ENCODE results near the gene NDUFA6.
"Not testable (repeated sequence)": the region's sequence is repeated elsewhere in the genome, so short reads cannot be mapped to it uniquely, and the experiment has no call there.

The NDUFA6 gene

DNA sequence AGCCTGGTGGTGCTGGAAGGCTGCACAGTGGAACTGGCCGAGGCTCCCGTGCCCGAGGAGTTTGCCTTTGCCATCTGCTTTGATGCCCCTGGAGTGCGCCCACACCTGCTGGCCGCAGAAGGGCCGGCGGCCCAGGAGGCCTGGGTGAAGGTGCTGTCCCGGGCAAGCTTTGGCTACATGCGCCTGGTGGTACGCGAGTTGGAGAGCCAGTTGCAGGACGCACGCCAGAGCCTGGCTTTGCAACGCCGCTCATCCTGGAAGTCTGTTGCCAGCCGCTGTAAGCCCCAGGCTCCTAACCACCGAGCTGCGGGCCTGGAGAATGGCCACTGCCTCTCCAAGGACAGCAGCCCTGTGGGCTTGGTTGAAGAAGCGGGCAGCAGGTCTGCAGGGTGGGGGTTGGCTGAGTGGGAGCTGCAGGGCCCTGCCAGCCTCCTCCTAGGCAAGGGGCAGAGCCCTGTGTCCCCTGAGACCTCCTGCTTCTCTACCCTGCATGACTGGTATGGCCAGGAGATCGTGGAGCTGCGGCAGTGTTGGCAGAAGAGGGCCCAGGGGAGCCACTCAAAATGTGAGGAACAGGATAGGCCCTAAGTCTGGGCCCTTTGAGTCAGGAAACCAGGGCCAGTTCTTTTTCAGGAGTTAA is 13.0 kb downstream of the NDUFA6 start:
- Histone ChIP-seq H3K9ac (ENCODE audit: low read depth, low read length) (no peak overlapping the region), H3K27me3 (ENCODE audit: insufficient read depth, low read length) (peaks cover 14% of the 10 kb centered on the region), H3K36me3 (ENCODE audit: insufficient read depth, low read length) (peaks cover 12% of the 10 kb centered on the region), H3K9me3 (ENCODE audit: insufficient read depth, low read depth, low read length) (no peaks in the 10 kb centered on the region), H3K4me1 (ENCODE audit: insufficient read depth, low read length) (peaks cover 20% of the 10 kb centered on the region), H3K4me3 (ENCODE audit: low read length) (no peak overlapping the region), H3K27ac (ENCODE audit: low read depth, low read length) (no peak overlapping the region)
- 93% methylated on average over 21 of the region's 21 CpGs for WGBS

DNA sequence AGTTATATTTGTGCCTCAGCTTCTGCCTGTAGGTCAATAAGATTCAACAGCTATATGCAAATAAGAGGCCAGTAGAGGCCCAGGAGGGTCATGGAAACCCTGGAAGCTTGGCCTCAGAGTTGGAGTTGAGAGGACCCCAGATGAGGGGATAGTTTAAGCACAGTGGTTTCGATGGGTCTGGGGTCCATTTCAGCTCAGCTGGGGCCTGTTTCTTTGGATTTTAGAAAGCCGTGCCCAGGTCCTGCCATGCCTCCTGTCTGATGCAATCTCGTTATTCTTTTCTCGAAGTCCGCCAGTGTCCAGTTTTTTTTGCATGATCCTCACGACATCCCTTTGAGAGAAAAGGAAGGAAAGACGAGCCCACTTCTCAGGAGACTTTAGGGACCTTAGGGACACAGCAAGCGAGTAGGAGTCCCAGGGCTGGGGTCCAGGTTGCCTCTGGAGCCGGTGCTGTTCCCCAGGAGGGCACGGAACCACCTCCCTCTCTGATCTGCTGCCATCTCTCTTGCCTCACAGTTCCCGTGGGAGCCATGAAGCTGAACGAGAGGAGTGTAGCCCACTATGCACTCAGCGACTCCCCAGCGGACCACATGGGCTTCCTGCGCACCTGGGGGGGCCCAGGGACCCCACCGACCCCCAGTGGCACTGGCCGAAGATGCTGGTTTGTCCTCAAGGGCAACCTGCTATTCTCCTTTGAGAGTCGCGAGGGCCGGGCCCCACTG is 13.6 kb downstream of the NDUFA6 start:
- no peaks in the 10 kb centered on the region for H3K9me3 ChIP-seq (ENCODE audit: insufficient read depth, low read depth, low read length)
- H3K36me3 ChIP-seq (ENCODE audit: insufficient read depth, low read length) = peaks cover 8% of the 10 kb centered on the region
- no peak overlapping the region for H3K4me3 ChIP-seq (ENCODE audit: low read length)
- WGBS = 94% methylated on average over 20 of the region's 20 CpGs
- peaks cover 14% of the 10 kb centered on the region for H3K27me3 ChIP-seq (ENCODE audit: insufficient read depth, low read length)
- peaks cover 20% of the 10 kb centered on the region for H3K4me1 ChIP-seq (ENCODE audit: insufficient read depth, low read length)
- H3K9ac ChIP-seq (ENCODE audit: low read depth, low read length) = no peak overlapping the region
- no peak overlapping the region for H3K27ac ChIP-seq (ENCODE audit: low read depth, low read length)

DNA sequence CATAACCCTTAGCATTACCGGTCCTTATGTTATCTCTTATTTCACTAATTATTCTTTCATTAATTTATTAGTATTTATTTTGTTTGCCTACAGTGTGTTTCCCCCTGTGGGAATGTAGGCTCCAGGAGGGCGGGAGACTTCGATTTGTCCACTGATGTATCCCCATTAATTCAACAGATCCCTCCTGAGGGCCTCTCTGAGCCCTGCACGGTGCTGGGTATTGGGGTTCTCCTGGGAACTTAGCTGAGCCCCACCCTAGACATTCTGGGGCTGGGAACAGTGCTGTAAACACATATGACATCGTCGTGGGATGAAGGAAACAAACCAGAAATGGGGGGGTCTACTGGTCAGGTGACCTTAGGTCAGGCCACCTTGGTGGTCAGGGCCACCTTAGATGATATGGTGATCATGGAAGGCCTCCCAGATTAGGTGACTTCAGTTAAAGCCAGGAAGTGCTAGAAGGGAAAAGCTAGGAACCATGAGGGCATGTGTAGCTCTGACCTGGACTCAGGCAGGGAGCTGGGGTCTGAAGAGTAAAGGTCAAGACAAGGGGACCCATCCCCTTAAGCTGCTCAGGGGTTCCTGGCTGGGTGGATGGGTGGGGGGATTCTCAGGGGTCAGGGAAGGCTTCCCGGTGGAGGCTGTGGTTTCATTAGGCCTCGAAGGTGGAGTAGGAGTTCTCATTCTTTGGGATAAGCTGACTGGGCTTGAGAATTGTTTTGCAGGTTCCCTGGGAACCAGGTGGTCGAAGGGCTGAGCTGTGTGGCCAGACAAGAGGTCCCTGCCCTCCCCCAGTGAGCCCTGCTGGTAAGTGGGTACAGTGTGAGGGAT is 15.5 kb downstream of the NDUFA6 start:
- H3K4me1 ChIP-seq (ENCODE audit: insufficient read depth, low read length) = peaks cover 15% of the 10 kb centered on the region
- no peak overlapping the region for H3K27ac ChIP-seq (ENCODE audit: low read depth, low read length)
- H3K36me3 ChIP-seq (ENCODE audit: insufficient read depth, low read length) = peaks cover 4% of the 10 kb centered on the region; the same call in 1 of the 2 replicates
- H3K9ac ChIP-seq (ENCODE audit: low read depth, low read length) = peak overlapping the region; percentile 91
- H3K9me3 ChIP-seq (ENCODE audit: insufficient read depth, low read depth, low read length) = no peaks in the 10 kb centered on the region
- peaks cover 17% of the 10 kb centered on the region for H3K27me3 ChIP-seq (ENCODE audit: insufficient read depth, low read length)
- 96% methylated on average over 8 of the region's 9 CpGs for WGBS
- H3K4me3 ChIP-seq (ENCODE audit: low read length) = peak overlapping the region; percentile 59

DNA sequence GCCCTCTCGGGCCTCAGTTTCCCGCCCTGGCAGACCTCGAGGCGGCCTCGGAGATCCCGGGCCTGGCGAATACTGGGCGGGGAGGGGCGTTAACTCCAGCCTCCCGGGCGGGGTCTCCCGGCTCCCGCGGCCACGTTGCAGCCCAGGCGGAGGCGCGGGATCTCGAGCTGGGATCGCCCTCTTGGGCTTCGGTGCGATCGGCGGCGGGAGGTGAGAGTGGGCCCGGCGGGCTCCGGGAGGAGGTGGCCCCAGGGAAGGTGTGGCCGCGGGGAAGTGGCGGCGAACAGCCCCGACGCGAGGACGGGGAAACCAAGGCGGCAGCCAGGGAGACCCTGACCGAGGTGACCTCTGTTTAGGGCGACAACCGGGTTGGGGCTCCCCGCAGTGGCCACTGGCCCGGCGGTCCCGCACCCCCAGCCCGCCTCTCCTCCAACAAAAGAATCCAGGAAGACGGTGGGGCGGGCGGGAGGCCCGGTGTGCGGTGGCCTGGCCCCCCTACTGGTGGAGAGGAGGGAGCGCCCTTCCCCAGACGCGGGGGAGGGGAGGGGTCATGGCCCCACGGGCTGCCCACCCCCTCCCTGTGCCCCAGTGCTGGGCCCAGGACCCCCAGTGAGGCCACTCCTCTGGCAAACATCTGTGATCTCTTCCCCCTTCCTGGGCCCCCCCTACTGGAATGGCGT is 16.3 kb downstream of the NDUFA6 start, which contains the start of gene PHETA2:
Gene PHETA2 (plus strand): TSS at position 117 of the 680 bp plus-strand sequence. CDS start 3,046 bp downstream, outside the sequence.
- Histone ChIP-seq H3K27ac (ENCODE audit: low read depth, low read length) (no peak within 1 kb of the TSS), H3K4me3 (ENCODE audit: low read length) (peak within 1 kb of the TSS; percentile 59), H3K4me1 (ENCODE audit: insufficient read depth, low read length) (peaks cover 20% of the 10 kb centered on the region), H3K27me3 (ENCODE audit: insufficient read depth, low read length) (peaks cover 17% of the 10 kb centered on the region), H3K9ac (ENCODE audit: low read depth, low read length) (peak within 1 kb of the TSS; percentile 91), H3K36me3 (ENCODE audit: insufficient read depth, low read length) (peaks cover 4% of the 10 kb centered on the region; the same call in 1 of the 2 replicates), H3K9me3 (ENCODE audit: insufficient read depth, low read depth, low read length) (no peaks in the 10 kb centered on the region)
- WGBS = 5% methylated on average over 55 of the region's 55 CpGs

DNA sequence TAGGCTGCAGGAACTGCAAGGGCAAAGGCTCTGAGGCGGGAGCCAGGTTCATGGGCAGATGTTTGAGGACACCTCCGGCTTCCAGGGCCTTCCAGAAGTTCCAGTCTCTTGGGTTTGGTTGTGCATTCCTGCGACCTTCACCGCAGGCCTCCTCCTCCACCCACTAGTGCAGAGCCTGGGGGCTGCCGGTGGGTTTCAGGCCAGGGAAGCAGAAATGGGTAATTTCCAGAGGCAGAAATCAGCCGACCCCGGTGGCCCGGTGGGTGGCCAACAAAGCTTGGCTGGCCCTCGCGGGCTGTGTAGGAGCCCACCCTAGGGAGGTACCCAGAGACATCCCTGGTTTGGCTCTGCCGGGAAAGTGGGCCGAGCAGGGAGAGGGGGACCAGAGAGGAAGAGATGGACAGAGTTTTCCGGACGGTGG is 16.9 kb downstream of the NDUFA6 start:
- H3K27me3 ChIP-seq (ENCODE audit: insufficient read depth, low read length) = peaks cover 17% of the 10 kb centered on the region
- peak overlapping the region; percentile 91 for H3K9ac ChIP-seq (ENCODE audit: low read depth, low read length)
- H3K4me3 ChIP-seq (ENCODE audit: low read length) = peak overlapping the region; percentile 59
- peaks cover 20% of the 10 kb centered on the region for H3K4me1 ChIP-seq (ENCODE audit: insufficient read depth, low read length)
- no peak overlapping the region for H3K27ac ChIP-seq (ENCODE audit: low read depth, low read length)
- no peaks in the 10 kb centered on the region for H3K9me3 ChIP-seq (ENCODE audit: insufficient read depth, low read depth, low read length)
- peaks cover 4% of the 10 kb centered on the region; the same call in 1 of the 2 replicates for H3K36me3 ChIP-seq (ENCODE audit: insufficient read depth, low read length)
- 77% methylated on average over 14 of the region's 14 CpGs for WGBS

DNA sequence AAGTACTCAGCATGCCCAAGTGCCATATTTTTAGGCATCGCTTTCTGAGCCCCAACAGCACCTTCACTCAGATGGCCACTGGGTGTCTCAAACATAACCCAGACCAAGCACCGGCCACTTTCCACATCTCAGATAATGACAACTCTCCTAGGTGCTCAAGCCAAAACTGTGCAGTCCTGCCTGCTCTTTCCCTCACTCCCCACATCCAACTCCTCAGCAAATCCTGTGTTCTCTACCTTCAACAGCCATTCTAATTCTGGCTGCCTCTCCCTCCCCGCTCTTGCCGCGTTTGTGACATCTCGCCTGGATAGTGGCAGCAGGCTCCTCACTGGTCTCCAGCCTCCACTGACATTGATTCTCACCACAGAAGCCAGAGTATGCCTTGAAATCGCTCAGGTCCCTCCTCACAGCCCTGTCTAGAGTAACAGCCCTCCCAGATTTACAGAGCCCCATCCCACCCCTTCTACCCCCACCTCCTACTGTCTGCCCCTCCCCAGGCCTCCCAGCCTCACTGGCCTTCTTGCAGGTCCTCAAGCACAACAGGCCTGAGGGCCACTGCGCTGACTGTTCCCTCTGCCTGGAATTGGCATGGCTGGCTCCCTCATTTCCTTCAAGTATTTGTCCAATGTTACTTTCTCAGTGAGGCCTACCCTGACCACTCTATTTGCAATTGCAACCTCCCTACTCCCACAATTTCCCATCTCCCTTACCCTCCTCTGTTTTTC is 17.8 kb downstream of the NDUFA6 start:
- H3K9ac ChIP-seq (ENCODE audit: low read depth, low read length) = 0 out of 2 replicates have a peak overlapping the region, but pooled peaks have one; percentile 91

DNA sequence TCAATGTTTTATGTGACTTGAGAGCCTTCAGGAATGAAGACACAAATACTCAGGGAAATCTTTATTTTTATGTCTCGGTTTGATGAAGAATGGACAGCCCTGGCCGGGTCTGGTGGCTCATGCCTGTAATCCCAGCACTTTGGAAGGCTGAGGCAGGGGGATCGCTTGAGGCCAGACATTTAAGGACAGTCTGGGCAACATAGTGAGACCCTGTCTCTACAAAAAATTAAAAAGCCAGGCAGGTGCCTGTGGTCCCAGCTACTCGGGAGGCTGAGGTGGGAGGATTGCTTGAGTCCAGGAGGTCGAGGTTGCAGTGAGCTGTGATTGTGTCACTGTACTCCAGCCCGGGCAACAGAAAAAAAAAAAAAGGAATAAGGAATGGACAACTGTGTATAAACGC is 19.1 kb downstream of the NDUFA6 start:
- not testable (repeated sequence) for H3K4me3 ChIP-seq (ENCODE audit: low read length); H3K27ac ChIP-seq (ENCODE audit: low read depth, low read length); H3K9ac ChIP-seq (ENCODE audit: low read depth, low read length); H3K9me3 ChIP-seq (ENCODE audit: insufficient read depth, low read depth, low read length)
- WGBS = 91% methylated on average over 7 of the region's 7 CpGs
- Histone ChIP-seq H3K4me1 (ENCODE audit: insufficient read depth, low read length) (peaks cover 20% of the 10 kb centered on the region), H3K36me3 (ENCODE audit: insufficient read depth, low read length) (peaks cover 11% of the 10 kb centered on the region), H3K27me3 (ENCODE audit: insufficient read depth, low read length) (peaks cover 17% of the 10 kb centered on the region)

More for the DNA sequence above, 17.8 kb downstream of the NDUFA6 start:
- no peaks in the 10 kb centered on the region for H3K36me3 ChIP-seq (ENCODE audit: insufficient read depth, low read length)
- peaks cover 17% of the 10 kb centered on the region for H3K27me3 ChIP-seq (ENCODE audit: insufficient read depth, low read length)
- H3K4me3 ChIP-seq (ENCODE audit: low read length) = no peak overlapping the region
- H3K4me1 ChIP-seq (ENCODE audit: insufficient read depth, low read length) = peaks cover 20% of the 10 kb centered on the region
- 75% methylated on average over 8 of the region's 8 CpGs for WGBS
- H3K9me3 ChIP-seq (ENCODE audit: insufficient read depth, low read depth, low read length) = no peaks in the 10 kb centered on the region
- no peak overlapping the region for H3K27ac ChIP-seq (ENCODE audit: low read depth, low read length)

DNA sequence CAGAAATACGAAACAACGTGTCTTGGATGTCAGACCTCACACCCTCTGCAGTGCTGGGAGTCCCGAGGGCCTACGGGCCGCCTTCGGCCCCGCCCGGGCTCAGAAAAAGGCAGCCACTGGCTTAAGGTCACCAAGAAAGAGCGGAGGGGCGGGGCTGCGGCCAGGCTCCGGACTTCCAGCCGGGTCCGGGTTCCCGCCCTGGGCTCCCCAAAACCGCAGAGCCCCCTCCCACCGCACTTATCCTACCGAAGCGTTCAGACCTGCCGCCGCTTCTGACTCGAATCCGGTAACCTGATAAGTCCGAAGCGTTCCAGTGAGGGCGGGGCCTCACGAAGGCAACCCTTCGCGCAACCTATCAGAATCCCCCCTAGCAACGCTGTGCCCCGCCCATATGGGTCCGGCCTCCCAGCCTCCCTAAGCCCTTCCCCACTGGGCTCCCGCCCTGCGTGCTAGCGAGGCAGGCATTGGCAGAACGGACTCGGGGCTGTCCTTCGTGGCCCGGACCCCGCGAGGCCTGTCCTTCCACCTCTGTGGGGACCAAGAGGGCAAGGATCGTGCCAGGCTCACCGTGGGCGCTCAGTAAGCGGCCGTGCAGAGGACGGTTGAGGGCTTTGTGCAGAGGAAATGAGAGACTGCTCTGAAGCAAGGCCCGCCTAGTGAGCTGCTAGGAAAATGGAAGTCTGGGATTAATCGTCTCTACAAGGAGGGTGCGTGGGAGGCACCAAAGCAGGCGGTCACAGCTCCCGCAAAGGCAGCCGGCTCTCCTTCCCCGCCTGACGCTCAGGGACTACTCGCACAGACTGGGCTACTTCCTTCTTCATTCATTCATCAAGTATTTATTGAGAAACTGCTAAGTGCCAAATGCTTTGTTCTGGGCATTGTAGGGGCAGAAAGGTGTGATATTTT is 19.8 kb downstream of the NDUFA6 start, which contains the start of gene NAGA:
Gene NAGA (minus strand): TSS at position 296 of the 906 bp plus-strand sequence. CDS start 515 bp downstream, outside the sequence.
- 3% methylated on average over 56 of the region's 56 CpGs for WGBS
- H3K36me3 ChIP-seq (ENCODE audit: insufficient read depth, low read length) = peaks cover 12% of the 10 kb centered on the region
- peak within 1 kb of the TSS; percentile 53; the same call in 1 of the 2 replicates for H3K27ac ChIP-seq (ENCODE audit: low read depth, low read length)
- peak within 1 kb of the TSS; percentile 69 for H3K9ac ChIP-seq (ENCODE audit: low read depth, low read length)
- H3K4me3 ChIP-seq (ENCODE audit: low read length) = peak within 1 kb of the TSS; percentile 61
- H3K27me3 ChIP-seq (ENCODE audit: insufficient read depth, low read length) = peaks cover 17% of the 10 kb centered on the region
- H3K4me1 ChIP-seq (ENCODE audit: insufficient read depth, low read length) = peaks cover 21% of the 10 kb centered on the region
- no peaks in the 10 kb centered on the region for H3K9me3 ChIP-seq (ENCODE audit: insufficient read depth, low read depth, low read length)

DNA sequence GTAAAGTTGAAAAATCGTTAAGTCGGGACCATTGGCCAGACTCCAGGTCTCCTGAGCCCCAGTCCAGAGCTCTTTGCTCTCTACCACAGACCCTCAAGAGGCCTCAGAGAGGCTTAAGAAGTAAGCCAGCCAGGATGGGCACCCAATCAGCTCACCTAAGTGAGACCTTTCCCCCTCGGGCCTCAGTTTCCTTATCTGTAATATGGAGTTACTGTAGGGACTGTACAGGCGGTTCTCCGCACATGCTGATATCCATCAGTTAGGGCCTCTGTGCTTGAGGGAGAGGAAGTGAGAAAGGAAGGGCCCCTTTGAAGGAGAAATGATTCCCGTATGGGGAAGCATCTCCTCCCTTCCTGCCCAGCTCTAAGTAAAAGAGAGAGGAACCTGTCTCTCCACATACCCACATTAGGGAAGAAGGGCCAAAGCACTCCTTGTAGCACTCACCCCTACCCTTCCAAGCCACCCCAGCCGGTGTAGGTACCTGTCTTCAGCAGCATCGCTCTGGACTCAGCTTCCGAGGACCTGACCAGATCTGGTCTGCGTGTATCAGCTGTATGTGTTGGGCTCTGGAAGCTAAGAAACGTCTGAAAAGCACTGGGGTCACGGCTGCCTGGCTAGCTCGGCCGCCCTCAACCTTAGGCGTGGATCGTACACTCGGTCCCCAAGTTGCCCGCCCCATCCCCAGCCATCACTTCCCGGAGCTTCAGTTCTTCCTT is 20.6 kb downstream of the NDUFA6 start:
- H3K27me3 ChIP-seq (ENCODE audit: insufficient read depth, low read length) = peaks cover 17% of the 10 kb centered on the region
- peak overlapping the region; percentile 61 for H3K4me3 ChIP-seq (ENCODE audit: low read length)
- peaks cover 26% of the 10 kb centered on the region for H3K4me1 ChIP-seq (ENCODE audit: insufficient read depth, low read length)
- H3K36me3 ChIP-seq (ENCODE audit: insufficient read depth, low read length) = peaks cover 14% of the 10 kb centered on the region
- H3K27ac ChIP-seq (ENCODE audit: low read depth, low read length) = no peak overlapping the region
- no peaks in the 10 kb centered on the region for H3K9me3 ChIP-seq (ENCODE audit: insufficient read depth, low read depth, low read length)
- 31% methylated on average over 18 of the region's 19 CpGs for WGBS
- H3K9ac ChIP-seq (ENCODE audit: low read depth, low read length) = peak overlapping the region; percentile 48
